WTC11 (cell line): ENCODE measurements around the gene SESN2. TPM values are rescaled to one million over a fixed set of nuclear protein-coding genes. Genes with fewer than 3 reads are reported as not detected.

Experiments used
- ATAC-seq: fragments of 200-7000 bp; cut with Tn5 transposase; 2 replicates; pipeline ENCODE4 v1.10.0; 2021; ENCODE audit warnings: mild to moderate bottlenecking, moderate library complexity
- CTCF ChIA-PET: fragments of 300-600 bp; sonication (Branson Sonifier 250); formaldehyde crosslinking; loops from one replicate; lab custom pipeline; 2021; ENCODE audit warnings: antibody characterized with exemption; lab: Charles Lee
- POLR2A ChIA-PET: fragments of 350-600 bp; sonication (Branson Sonifier 250); formaldehyde crosslinking; loops from one replicate; lab custom pipeline; 2021; ENCODE audit warnings: antibody characterized with exemption; lab: Charles Lee
- DNase-seq: peaks from one replicate; pipeline ENCODE4 v3.0.0; 2021; ENCODE audit warnings: low spot score
- H3K27ac Mint-ChIP-seq: 2 replicates; pipeline ENCODE4 v1.8.0; 2021; ENCODE audit warnings: mixed read lengths
- H3K27me3 Mint-ChIP-seq: 2 replicates; pipeline ENCODE4 v1.8.0; 2021; ENCODE audit warnings: low read depth, mild to moderate bottlenecking, moderate library complexity, mixed read lengths
- H3K36me3 Mint-ChIP-seq: 2 replicates; pipeline ENCODE4 v1.8.0; 2021; ENCODE audit warnings: mixed read lengths
- H3K4me1 Mint-ChIP-seq: 2 replicates; pipeline ENCODE4 v1.8.0; 2022; ENCODE audit warnings: mixed read lengths
- H3K4me3 Mint-ChIP-seq: 2 replicates; pipeline ENCODE4 v1.8.0; 2021; ENCODE audit warnings: mild to moderate bottlenecking, moderate library complexity, mixed read lengths
- H3K9me3 Mint-ChIP-seq: 2 replicates; pipeline ENCODE4 v1.8.0; 2021; ENCODE audit warnings: mixed read lengths
- ESRRA ChIP-seq: sonication (generic); formaldehyde crosslinking; IDR thresholded peaks from 2 replicates; pipeline ENCODE4 v1.8.1; 2022; ENCODE audit warnings: mild to moderate bottlenecking, missing genetic modification reagents, borderline replicate concordance
- GRHL2 ChIP-seq: fragments of 250-450 bp; sonication (Bioruptor Pico); IDR thresholded peaks from 2 replicates; pipeline ENCODE4 v1.8.0; 2022; ENCODE audit warnings: mild to moderate bottlenecking, moderate library complexity; ENCODE audit not compliant: insufficient replicate concordance, severe bottlenecking
- GTF2I ChIP-seq: fragments of 250-450 bp; sonication (Bioruptor Pico); conservative IDR thresholded peaks from 2 replicates; pipeline ENCODE4 v1.4.0; 2021; ENCODE audit warnings: mild to moderate bottlenecking
- NFATC4 ChIP-seq: fragments of 250-450 bp; sonication (Bioruptor Pico); IDR thresholded peaks from 2 replicates; pipeline ENCODE4 v1.9.0; 2021; ENCODE audit warnings: mild to moderate bottlenecking
- NFYB ChIP-seq: sonication (generic); formaldehyde crosslinking; conservative IDR thresholded peaks from 2 replicates; pipeline ENCODE4 v1.8.0; 2022; ENCODE audit warnings: low read depth, missing genetic modification reagents
- NR1H2 ChIP-seq: sonication (generic); formaldehyde crosslinking; IDR thresholded peaks from 2 replicates; pipeline ENCODE4 v1.9.0; 2021; ENCODE audit warnings: mild to moderate bottlenecking, moderate library complexity, missing genetic modification reagents
- SMAD4 ChIP-seq: sonication (generic); formaldehyde crosslinking; IDR thresholded peaks from 2 replicates; pipeline ENCODE4 v1.8.0; 2022; ENCODE audit warnings: mild to moderate bottlenecking, missing genetic modification reagents
- SP1 ChIP-seq: sonication (generic); formaldehyde crosslinking; conservative IDR thresholded peaks from 2 replicates; pipeline ENCODE4 v1.8.1; 2022; ENCODE audit warnings: missing genetic modification reagents
- TCF7 ChIP-seq: sonication (generic); formaldehyde crosslinking; IDR thresholded peaks from 2 replicates; pipeline ENCODE4 v1.8.0; 2022; ENCODE audit warnings: mild to moderate bottlenecking, low read depth, missing genetic modification reagents, moderate library complexity
- ZNF121 ChIP-seq: sonication (generic); formaldehyde crosslinking; IDR thresholded peaks from 2 replicates; pipeline ENCODE4 v1.8.0; 2023; ENCODE audit warnings: missing genetic modification reagents
- ZNF138 ChIP-seq: sonication (generic); formaldehyde crosslinking; conservative IDR thresholded peaks from 2 replicates; pipeline ENCODE4 v1.8.1; 2022; ENCODE audit warnings: mild to moderate bottlenecking, moderate library complexity, missing genetic modification reagents
- total RNA-seq: library from RNA; stranded (reverse); gene quantifications from 3 replicates; pipeline ENCODE4 v1.2.3, GENCODE V29; 2021
- TF ChIP-seq, protein P1 (sequence below): sonication (generic); formaldehyde crosslinking; IDR thresholded peaks from 2 replicates; pipeline ENCODE4 v1.8.1; 2022; ENCODE audit warnings: mild to moderate bottlenecking, moderate library complexity, missing genetic modification reagents
- TF ChIP-seq, protein P2 (sequence below): sonication (generic); formaldehyde crosslinking; IDR thresholded peaks from 2 replicates; pipeline ENCODE4 v1.8.0; 2022; ENCODE audit warnings: mild to moderate bottlenecking, missing genetic modification reagents
- TF ChIP-seq, protein P3 (sequence below): sonication (generic); formaldehyde crosslinking; IDR thresholded peaks from 2 replicates; pipeline ENCODE4 v1.8.0; 2023; ENCODE audit warnings: mild to moderate bottlenecking, missing genetic modification reagents
- TF ChIP-seq, protein P4 (sequence below): sonication (generic); formaldehyde crosslinking; IDR thresholded peaks from 2 replicates; pipeline ENCODE4 v1.8.1; 2022; ENCODE audit warnings: mild to moderate bottlenecking, missing genetic modification reagents, moderate library complexity, borderline replicate concordance
- TF ChIP-seq, protein P5 (sequence below): sonication (generic); formaldehyde crosslinking; IDR thresholded peaks from 2 replicates; pipeline ENCODE4 v1.8.0; 2022; ENCODE audit warnings: mild to moderate bottlenecking, missing genetic modification reagents
- TF ChIP-seq, protein P6 (sequence below): sonication (generic); formaldehyde crosslinking; IDR thresholded peaks from 2 replicates; pipeline ENCODE4 v1.8.1; 2023; ENCODE audit warnings: mild to moderate bottlenecking, missing genetic modification reagents, moderate library complexity
- TF ChIP-seq, protein P7 (sequence below): sonication (generic); formaldehyde crosslinking; conservative IDR thresholded peaks from 2 replicates; pipeline ENCODE4 v1.8.1; 2022; ENCODE audit warnings: mild to moderate bottlenecking, missing genetic modification reagents

The SESN2 gene
- total RNA-seq, 1 experiment from 2014 or later, result 38.1 TPM

DNA sequence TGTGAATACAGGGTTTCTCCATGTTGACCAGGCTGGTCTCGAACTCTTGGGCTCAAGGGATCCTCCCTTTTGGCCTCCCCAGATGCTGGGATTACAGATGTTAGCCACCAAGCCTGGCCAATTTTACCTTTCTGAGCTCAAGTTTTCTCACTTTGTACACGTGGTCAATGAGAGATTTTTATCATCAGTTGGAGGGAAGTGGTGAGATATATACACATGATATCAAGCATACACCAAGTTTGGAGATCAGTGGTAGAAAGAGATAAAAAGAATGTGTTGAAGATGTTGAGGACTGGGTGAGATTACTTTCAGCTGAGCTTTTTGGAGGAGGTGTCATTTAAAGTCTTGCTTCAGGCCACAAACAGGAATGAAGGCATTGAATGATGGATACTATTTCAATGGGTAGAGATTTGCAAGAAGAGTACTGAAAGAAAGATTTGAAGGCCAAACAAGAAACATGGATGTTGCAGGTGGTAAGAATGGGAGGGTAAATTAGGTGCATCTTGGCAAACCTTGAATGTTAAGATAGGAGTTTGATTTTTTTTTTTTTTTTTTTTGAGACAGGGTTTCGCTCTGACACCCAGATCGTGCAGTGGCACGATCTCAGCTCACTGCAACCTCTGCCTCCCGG is 3.0 kb upstream of the SESN2 start (continued):
- TF ChIP-seq NFATC4 (CRISPR knock-in tag) (no peak), GRHL2 (CRISPR knock-in tag) (no peak), SP1 (CRISPR knock-in tag) (no peak), GTF2I (CRISPR knock-in tag) (no peak)
- TF ChIP-seq, protein P1, sequence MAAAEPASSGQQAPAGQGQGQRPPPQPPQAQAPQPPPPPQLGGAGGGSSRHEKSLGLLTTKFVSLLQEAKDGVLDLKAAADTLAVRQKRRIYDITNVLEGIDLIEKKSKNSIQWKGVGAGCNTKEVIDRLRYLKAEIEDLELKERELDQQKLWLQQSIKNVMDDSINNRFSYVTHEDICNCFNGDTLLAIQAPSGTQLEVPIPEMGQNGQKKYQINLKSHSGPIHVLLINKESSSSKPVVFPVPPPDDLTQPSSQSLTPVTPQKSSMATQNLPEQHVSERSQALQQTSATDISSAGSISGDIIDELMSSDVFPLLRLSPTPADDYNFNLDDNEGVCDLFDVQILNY, result no peak

DNA sequence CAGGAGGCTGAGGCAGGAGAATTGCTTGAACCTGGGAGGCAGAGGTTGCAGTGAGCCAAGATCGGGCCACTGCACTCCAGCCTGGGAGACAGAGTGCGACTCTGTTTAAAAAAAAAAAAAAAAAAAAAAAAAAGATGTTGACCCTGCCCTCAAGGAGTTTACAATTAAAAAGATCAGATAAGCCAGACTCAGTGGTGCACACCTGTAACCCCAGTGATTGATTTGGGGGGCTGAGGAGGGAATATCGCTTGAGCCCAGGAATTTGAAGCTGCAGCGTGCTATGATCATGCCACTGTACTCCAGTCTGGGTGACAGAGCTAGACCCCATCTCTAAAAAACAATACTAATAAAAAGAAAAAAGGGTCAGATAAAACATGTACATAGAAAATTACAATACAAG is 1.6 kb upstream of the SESN2 start:
- TF ChIP-seq, protein P2, sequence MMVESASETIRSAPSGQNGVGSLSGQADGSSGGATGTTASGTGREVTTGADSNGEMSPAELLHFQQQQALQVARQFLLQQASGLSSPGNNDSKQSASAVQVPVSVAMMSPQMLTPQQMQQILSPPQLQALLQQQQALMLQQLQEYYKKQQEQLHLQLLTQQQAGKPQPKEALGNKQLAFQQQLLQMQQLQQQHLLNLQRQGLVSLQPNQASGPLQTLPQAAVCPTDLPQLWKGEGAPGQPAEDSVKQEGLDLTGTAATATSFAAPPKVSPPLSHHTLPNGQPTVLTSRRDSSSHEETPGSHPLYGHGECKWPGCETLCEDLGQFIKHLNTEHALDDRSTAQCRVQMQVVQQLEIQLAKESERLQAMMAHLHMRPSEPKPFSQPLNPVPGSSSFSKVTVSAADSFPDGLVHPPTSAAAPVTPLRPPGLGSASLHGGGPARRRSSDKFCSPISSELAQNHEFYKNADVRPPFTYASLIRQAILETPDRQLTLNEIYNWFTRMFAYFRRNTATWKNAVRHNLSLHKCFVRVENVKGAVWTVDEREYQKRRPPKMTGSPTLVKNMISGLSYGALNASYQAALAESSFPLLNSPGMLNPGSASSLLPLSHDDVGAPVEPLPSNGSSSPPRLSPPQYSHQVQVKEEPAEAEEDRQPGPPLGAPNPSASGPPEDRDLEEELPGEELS, result no peak
- no peak for TF ChIP-seq SMAD4
- no peak for TF ChIP-seq NFYB (CRISPR knock-in tag)
- TF ChIP-seq TCF7 (CRISPR knock-in tag), result no peak
- TF ChIP-seq ZNF121, result no peak
- TF ChIP-seq, protein P3, sequence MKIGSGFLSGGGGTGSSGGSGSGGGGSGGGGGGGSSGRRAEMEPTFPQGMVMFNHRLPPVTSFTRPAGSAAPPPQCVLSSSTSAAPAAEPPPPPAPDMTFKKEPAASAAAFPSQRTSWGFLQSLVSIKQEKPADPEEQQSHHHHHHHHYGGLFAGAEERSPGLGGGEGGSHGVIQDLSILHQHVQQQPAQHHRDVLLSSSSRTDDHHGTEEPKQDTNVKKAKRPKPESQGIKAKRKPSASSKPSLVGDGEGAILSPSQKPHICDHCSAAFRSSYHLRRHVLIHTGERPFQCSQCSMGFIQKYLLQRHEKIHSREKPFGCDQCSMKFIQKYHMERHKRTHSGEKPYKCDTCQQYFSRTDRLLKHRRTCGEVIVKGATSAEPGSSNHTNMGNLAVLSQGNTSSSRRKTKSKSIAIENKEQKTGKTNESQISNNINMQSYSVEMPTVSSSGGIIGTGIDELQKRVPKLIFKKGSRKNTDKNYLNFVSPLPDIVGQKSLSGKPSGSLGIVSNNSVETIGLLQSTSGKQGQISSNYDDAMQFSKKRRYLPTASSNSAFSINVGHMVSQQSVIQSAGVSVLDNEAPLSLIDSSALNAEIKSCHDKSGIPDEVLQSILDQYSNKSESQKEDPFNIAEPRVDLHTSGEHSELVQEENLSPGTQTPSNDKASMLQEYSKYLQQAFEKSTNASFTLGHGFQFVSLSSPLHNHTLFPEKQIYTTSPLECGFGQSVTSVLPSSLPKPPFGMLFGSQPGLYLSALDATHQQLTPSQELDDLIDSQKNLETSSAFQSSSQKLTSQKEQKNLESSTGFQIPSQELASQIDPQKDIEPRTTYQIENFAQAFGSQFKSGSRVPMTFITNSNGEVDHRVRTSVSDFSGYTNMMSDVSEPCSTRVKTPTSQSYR, result no peak
- TF ChIP-seq ZNF138 (CRISPR knock-in tag), result no peak
- TF ChIP-seq, protein P4, sequence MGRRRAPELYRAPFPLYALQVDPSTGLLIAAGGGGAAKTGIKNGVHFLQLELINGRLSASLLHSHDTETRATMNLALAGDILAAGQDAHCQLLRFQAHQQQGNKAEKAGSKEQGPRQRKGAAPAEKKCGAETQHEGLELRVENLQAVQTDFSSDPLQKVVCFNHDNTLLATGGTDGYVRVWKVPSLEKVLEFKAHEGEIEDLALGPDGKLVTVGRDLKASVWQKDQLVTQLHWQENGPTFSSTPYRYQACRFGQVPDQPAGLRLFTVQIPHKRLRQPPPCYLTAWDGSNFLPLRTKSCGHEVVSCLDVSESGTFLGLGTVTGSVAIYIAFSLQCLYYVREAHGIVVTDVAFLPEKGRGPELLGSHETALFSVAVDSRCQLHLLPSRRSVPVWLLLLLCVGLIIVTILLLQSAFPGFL (CRISPR knock-in tag), result no peak
- no peak for TF ChIP-seq GTF2I (CRISPR knock-in tag)
- no peak for TF ChIP-seq ESRRA
- TF ChIP-seq, protein P5, sequence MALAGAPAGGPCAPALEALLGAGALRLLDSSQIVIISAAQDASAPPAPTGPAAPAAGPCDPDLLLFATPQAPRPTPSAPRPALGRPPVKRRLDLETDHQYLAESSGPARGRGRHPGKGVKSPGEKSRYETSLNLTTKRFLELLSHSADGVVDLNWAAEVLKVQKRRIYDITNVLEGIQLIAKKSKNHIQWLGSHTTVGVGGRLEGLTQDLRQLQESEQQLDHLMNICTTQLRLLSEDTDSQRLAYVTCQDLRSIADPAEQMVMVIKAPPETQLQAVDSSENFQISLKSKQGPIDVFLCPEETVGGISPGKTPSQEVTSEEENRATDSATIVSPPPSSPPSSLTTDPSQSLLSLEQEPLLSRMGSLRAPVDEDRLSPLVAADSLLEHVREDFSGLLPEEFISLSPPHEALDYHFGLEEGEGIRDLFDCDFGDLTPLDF (CRISPR knock-in tag), result no peak
- TF ChIP-seq NR1H2 (CRISPR knock-in tag), result no peak
- TF ChIP-seq, protein P6, sequence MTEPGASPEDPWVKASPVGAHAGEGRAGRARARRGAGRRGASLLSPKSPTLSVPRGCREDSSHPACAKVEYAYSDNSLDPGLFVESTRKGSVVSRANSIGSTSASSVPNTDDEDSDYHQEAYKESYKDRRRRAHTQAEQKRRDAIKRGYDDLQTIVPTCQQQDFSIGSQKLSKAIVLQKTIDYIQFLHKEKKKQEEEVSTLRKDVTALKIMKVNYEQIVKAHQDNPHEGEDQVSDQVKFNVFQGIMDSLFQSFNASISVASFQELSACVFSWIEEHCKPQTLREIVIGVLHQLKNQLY (CRISPR knock-in tag), result no peak
- TF ChIP-seq, protein P7, sequence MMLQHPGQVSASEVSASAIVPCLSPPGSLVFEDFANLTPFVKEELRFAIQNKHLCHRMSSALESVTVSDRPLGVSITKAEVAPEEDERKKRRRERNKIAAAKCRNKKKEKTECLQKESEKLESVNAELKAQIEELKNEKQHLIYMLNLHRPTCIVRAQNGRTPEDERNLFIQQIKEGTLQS (CRISPR knock-in tag), result no peak
- peaks cover 24% of the 10 kb centered on the region for H3K4me1 Mint-ChIP-seq
- ChIA-PET CTCF (interaction anchor here (1.0 to 8.0 kb wide), 3 partner anchors 8 to 102 kb away, joined by 3 to 79 read pairs (median 6); no protein-coding TSS in a partner anchor), POLR2A (interaction anchor here (0.7 to 2.8 kb wide), 3 partner anchors 9 to 22 kb away, joined by 3 to 20 read pairs (median 12); partner anchors contain the start of gene ATP5IF1)
- no peaks in the 10 kb centered on the region for H3K9me3 Mint-ChIP-seq
- H3K27me3 Mint-ChIP-seq, result no peaks in the 10 kb centered on the region; the same call in 1 of the 2 replicates
- no peak overlapping the region for H3K4me3 Mint-ChIP-seq
- no peak overlapping the region for H3K27ac Mint-ChIP-seq
- ATAC-seq (no peak), DNase-seq (no peak)
- H3K36me3 Mint-ChIP-seq, result peaks cover 3% of the 10 kb centered on the region; the same call in 1 of the 2 replicates
